Measurements from ENCODE around the gene CELF2. TPM values are rescaled to one million over a fixed set of nuclear protein-coding genes. Genes with fewer than 3 reads are reported as not detected.
A peak's percentile ranks its signal among the peaks of the same experiment; 100 is the strongest.

CELF2 gene
- total RNA-seq, 1 donor from 2014 or later, result 14.4 TPM

- Mint-ChIP-seq H3K9me3 (no peaks in the 10 kb centered on the region), H3K4me3 (peak overlapping the region; percentile 82), H3K36me3 (no peaks in the 10 kb centered on the region), H3K27ac (peak overlapping the region; percentile 27), H3K27me3 (peaks cover 78% of the 10 kb centered on the region), H3K4me1 (ENCODE audit: unreplicated experiment) (peaks cover 4% of the 10 kb centered on the region)
- no peak for DNase-seq (ENCODE audit: extremely low spot score, unreplicated experiment)
- TF ChIP-seq CTCF (conservative IDR thresholded peaks at IDR 0.05), result no peak
Observed at GRCh38 chr10:11018855-11019631, 1.4 kb downstream of the CELF2 start.

- H3K27me3 Mint-ChIP-seq, result peaks cover 73% of the 10 kb centered on the region
Observed at GRCh38 chr10:11019724-11020547, 2.3 kb downstream of the CELF2 start.

GRCh38 chr10:11020548-11020942, 2.9 kb downstream of the CELF2 start:
- Mint-ChIP-seq H3K4me3 (peak overlapping the region; percentile 60), H3K27ac (no peak overlapping the region), H3K9me3 (no peaks in the 10 kb centered on the region), H3K36me3 (no peaks in the 10 kb centered on the region), H3K27me3 (peaks cover 71% of the 10 kb centered on the region), H3K4me1 (ENCODE audit: unreplicated experiment) (peaks cover 4% of the 10 kb centered on the region)
- DNase-seq (ENCODE audit: extremely low spot score, unreplicated experiment), result no peak
- TF ChIP-seq CTCF (conservative IDR thresholded peaks at IDR 0.05), result no peak

More at GRCh38 chr10:11019724-11020547, 2.3 kb downstream of the CELF2 start:
- DNase-seq (ENCODE audit: extremely low spot score, unreplicated experiment), result no peak
- Mint-ChIP-seq H3K36me3 (no peaks in the 10 kb centered on the region), H3K4me3 (peak overlapping the region; percentile 82), H3K9me3 (no peaks in the 10 kb centered on the region), H3K27ac (no peak overlapping the region), H3K4me1 (ENCODE audit: unreplicated experiment) (peaks cover 4% of the 10 kb centered on the region)
- TF ChIP-seq CTCF (conservative IDR thresholded peaks at IDR 0.05), result no peak

GRCh38 chr10:11022213-11022612, 4.5 kb downstream of the CELF2 start:
- DNase-seq (ENCODE audit: extremely low spot score, unreplicated experiment), result no peak
- H3K27me3 Mint-ChIP-seq, result peaks cover 67% of the 10 kb centered on the region
- H3K4me3 Mint-ChIP-seq, result no peak overlapping the region

More at GRCh38 chr10:11022213-11022612, 4.5 kb downstream of the CELF2 start:
- Mint-ChIP-seq H3K27ac (no peak overlapping the region), H3K9me3 (no peaks in the 10 kb centered on the region), H3K36me3 (no peaks in the 10 kb centered on the region), H3K4me1 (ENCODE audit: unreplicated experiment) (peaks cover 2% of the 10 kb centered on the region)
- no peak for TF ChIP-seq CTCF (conservative IDR thresholded peaks at IDR 0.05)

Data from type B pancreatic cell (in vitro differentiated cells).